ENCODE measurements around the gene CD22. TPM values are rescaled to one million over a fixed set of nuclear protein-coding genes. Genes with fewer than 3 reads are reported as not detected.

CD22 gene
- total and polyA plus RNA-seq, 2 donors (not counting 3 experiments of a cell fraction or from before 2014, with no cell fraction given): not detected

GRCh38 chr19:35351411-35352176, 22.6 kb downstream of the CD22 start:
- Histone ChIP-seq H3K9ac (replicated peaks; ENCODE audit: extremely low read depth, insufficient read depth, low read length) (no peak overlapping the region), H3K27ac (ENCODE audit: insufficient read depth, low read depth, low read length) (no peak overlapping the region), H3K27me3 (ENCODE audit: control insufficient read depth in 2 of 2, insufficient read depth in 2 of 2, low read length in 2 of 2) (no peaks in the 10 kb centered on the region), H3K4me3 (replicated peaks in 1 of 3; ENCODE audit: insufficient read depth in 1 of 3, low read depth in 1 of 3, low read length in 3 of 3) (no peak overlapping the region), H3K79me2 (ENCODE audit: control insufficient read depth, insufficient read depth, low read length) (no peaks in the 10 kb centered on the region), H3K4me2 (ENCODE audit: insufficient read depth, low read length) (no peak overlapping the region), H3K9me3 (replicated peaks; ENCODE audit: control insufficient read depth, insufficient read depth, low read length) (no peaks in the 10 kb centered on the region), H3K9me1 (replicated peaks; ENCODE audit: control insufficient read depth, extremely low read depth, insufficient read depth, low read length) (no peaks in the 10 kb centered on the region), H2AFZ (ENCODE audit: low read depth, low read length) (no peak overlapping the region), H3K36me3 (ENCODE audit: control insufficient read depth in 2 of 2, extremely low read depth in 1 of 2, insufficient read depth in 2 of 2, low read length in 2 of 2) (no peaks in the 10 kb centered on the region), H3K4me1 (ENCODE audit: control insufficient read depth, extremely low read depth, insufficient read depth, low read length) (no peaks in the 10 kb centered on the region), H4K20me1 (replicated peaks; ENCODE audit: control insufficient read depth, extremely low read depth, insufficient read depth, low read length) (no peaks in the 10 kb centered on the region)
- DNase-seq (ENCODE audit: low read depth, low spot score): no peak
- no peak for FAIRE-seq
- TF ChIP-seq EZH2 (IDR thresholded peaks at IDR 0.05; ENCODE audit: borderline replicate concordance, low read depth, low read length, severe bottlenecking): no peak
- POLR2A ChIA-PET: no interaction called here
- intact Hi-C loops (cut with micrococcal nuclease) (loop anchor here (1.0 kb wide), 3 partner anchors 117 to 366 kb away; no protein-coding TSS in a partner anchor), dilution Hi-C loops (cut with MboI; ENCODE audit: extremely low pct_ligation_motif_present, low sequenced_read_pairs) (no loop called here)
- BruUV-seq (replicated peaks): no TSS peak
- CTCF ChIA-PET: interaction anchor here (0.8 to 6.9 kb wide), 3 partner anchors 11 to 144 kb away, joined by 3 to 118 read pairs (median 5); no protein-coding TSS in a partner anchor

- dilution Hi-C loops (cut with MboI; ENCODE audit: extremely low pct_ligation_motif_present, low sequenced_read_pairs) (no loop called here), intact Hi-C loops (cut with micrococcal nuclease) (loop anchor here (1.0 kb wide), 3 partner anchors 116 to 365 kb away; no protein-coding TSS in a partner anchor)
- Histone ChIP-seq H3K9me1 (replicated peaks; ENCODE audit: control insufficient read depth, extremely low read depth, insufficient read depth, low read length) (no peaks in the 10 kb centered on the region), H3K4me1 (ENCODE audit: control insufficient read depth, extremely low read depth, insufficient read depth, low read length) (no peaks in the 10 kb centered on the region), H3K36me3 (ENCODE audit: control insufficient read depth in 2 of 2, extremely low read depth in 1 of 2, insufficient read depth in 2 of 2, low read length in 2 of 2) (no peaks in the 10 kb centered on the region), H2AFZ (ENCODE audit: low read depth, low read length) (no peak overlapping the region), H3K9me3 (replicated peaks; ENCODE audit: control insufficient read depth, insufficient read depth, low read length) (no peaks in the 10 kb centered on the region), H3K4me2 (ENCODE audit: insufficient read depth, low read length) (no peak overlapping the region), H3K4me3 (replicated peaks in 1 of 3; ENCODE audit: insufficient read depth in 1 of 3, low read depth in 1 of 3, low read length in 3 of 3) (no peak overlapping the region), H3K27ac (ENCODE audit: insufficient read depth, low read depth, low read length) (no peak overlapping the region), H3K27me3 (ENCODE audit: control insufficient read depth in 2 of 2, insufficient read depth in 2 of 2, low read length in 2 of 2) (no peaks in the 10 kb centered on the region), H3K79me2 (ENCODE audit: control insufficient read depth, insufficient read depth, low read length) (no peaks in the 10 kb centered on the region), H4K20me1 (replicated peaks; ENCODE audit: control insufficient read depth, extremely low read depth, insufficient read depth, low read length) (no peaks in the 10 kb centered on the region), H3K9ac (replicated peaks; ENCODE audit: extremely low read depth, insufficient read depth, low read length) (no peak overlapping the region)
- no TSS peak for BruUV-seq (replicated peaks)
- ChIA-PET POLR2A (no interaction called here), CTCF (interaction anchor here (0.9 to 6.9 kb wide), 8 partner anchors 10 to 158 kb away, joined by 3 to 118 read pairs (median 4); no protein-coding TSS in a partner anchor)
- TF ChIP-seq POLR2AphosphoS5 (IDR thresholded peaks at IDR 0.05; ENCODE audit: insufficient read depth, low read depth, low read length): no peak
- no peak for TF ChIP-seq GATA2 (IDR thresholded peaks at IDR 0.05; ENCODE audit: insufficient read depth, insufficient read length, low read depth, low read length)
- TF ChIP-seq MAX (IDR thresholded peaks at IDR 0.05; ENCODE audit: insufficient read depth, insufficient read length): no peak
- no peak for TF ChIP-seq POLR2A (IDR thresholded peaks at IDR 0.05; ENCODE audit: low read depth, low read length)
- no peak for TF ChIP-seq EZH2 (IDR thresholded peaks at IDR 0.05; ENCODE audit: borderline replicate concordance, low read depth, low read length, severe bottlenecking)
- TF ChIP-seq JUN (IDR thresholded peaks at IDR 0.05; ENCODE audit: borderline replicate concordance, insufficient read depth, insufficient read length, low read depth): no peak
- TF ChIP-seq CTCF (IDR thresholded peaks at IDR 0.05; ENCODE audit: extremely low read depth in 1 of 2, insufficient read depth in 1 of 2, low read depth in 1 of 2, low read length in 2 of 2): no peak
- no peak for TF ChIP-seq MYC (IDR thresholded peaks at IDR 0.05; ENCODE audit: low read depth, low read length)
- no peak for TF ChIP-seq FOS (IDR thresholded peaks at IDR 0.05; ENCODE audit: borderline replicate concordance, insufficient read depth, low read length)
- no peak for FAIRE-seq
- DNase-seq (ENCODE audit: low read depth, low spot score): no peak
These were observed 23.1 kb downstream of the CD22 start for GRCh38 chr19:35352177-35352447.
